GM18508 (cell line): ENCODE results near the gene CD177.
"Not testable (repeated sequence)": the region's sequence is repeated elsewhere in the genome, so short reads cannot be mapped to it uniquely, and the experiment has no call there.

ENCODE experiments used
- ATAC-seq: cut with Tn5 transposase; IDR thresholded peaks from one replicate; pipeline ENCODE4 v1.9.1; 2021; ENCODE audit warnings: moderate number of reproducible peaks; ENCODE audit not compliant: insufficient read depth, unreplicated experiment

Gene CD177

GRCh38 chr19:43353606-43354304 is at the start of gene CD177:
Gene CD177 (plus strand): TSS chr19:43353686. CDS start chr19:43353715, 29 bp downstream.
- no peak for ATAC-seq

GRCh38 chr19:43305642-43306041 is 47.8 kb upstream of the CD177 start:
- no peak for ATAC-seq

DNA sequence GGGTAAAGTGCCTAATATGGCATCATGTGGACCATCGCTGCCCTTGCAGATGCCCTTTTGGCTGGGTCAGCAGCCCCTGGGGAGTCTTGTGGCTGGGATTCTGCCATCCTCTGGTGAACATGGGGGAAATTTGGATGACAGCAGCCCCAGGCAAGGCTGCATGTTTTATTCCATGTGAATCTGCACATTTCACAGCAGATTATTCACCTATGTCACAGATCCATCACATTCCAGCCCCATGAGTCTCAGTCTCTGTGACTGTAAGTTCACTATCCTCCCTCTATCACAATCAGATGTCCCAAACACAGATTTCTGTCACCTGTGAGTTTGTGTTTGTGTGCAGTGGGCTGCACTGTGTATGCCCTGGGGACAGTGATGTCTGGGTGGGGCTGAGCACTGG is 47.4 kb upstream of the CD177 start:
- ATAC-seq, result no peak

- ATAC-seq, result no peak
Measured at GRCh38 chr19:43308244-43308815, 45.2 kb upstream of the CD177 start.

DNA sequence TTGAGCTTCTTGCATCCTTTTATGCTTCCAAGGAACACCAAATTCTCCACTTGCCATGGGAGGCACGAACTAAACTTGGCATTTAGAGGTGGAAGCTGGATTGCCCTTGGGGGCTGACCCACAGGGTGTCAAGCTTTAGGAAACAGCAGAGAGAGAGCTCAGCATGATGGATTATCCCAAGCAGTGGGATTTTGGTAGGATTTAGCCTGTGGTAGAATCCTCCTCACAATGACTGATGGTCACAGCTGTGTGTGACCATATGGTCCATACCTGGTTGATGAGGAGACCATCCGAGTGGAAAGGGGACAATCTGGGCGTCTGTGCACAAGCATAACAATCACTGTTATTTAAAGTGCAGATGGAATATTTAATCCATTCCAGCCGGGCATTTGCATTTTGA is 44.0 kb upstream of the CD177 start:
- ATAC-seq, result no peak

- ATAC-seq, result no peak
Measured at GRCh38 chr19:43310221-43310620, 43.3 kb upstream of the CD177 start.

DNA sequence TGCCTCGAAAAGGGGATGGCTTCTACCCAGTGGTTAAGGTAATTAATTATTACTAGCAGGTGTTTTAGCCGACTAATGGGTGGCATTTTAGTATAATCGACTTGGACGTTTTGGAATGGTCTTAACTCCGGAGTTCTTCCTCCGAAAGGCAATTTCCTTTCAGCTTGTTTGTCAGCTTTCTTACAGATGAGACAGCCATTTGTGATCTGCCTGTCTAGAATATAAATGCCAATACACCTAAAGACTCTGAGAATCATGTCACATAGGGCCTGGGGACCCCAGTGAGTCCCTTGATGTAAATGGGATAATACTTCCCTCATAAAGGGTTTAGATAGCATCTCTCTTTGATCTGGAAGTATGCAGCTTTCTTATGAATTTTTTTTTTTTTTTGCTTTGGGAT is 42.2 kb upstream of the CD177 start:
- no peak for ATAC-seq

DNA sequence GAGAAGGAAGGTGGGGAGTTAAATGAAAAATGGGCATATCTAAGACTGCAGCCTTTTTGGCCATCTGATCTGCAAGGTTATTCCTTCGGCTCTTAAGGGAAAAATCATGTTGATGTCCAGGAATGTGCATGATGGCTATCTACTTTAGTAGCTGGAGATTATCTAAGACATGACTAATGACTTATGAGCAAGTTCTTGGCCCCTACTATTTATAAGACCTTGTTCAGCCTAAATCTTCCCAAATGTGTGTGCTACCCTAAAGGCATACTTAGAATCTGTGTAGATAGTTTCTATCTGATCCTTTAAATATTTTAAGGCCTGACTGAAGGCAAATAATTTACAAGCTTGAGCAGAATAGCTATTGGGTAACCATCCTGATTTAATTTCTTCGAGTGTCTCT is 41.8 kb upstream of the CD177 start:
- no peak for ATAC-seq

- no peak for ATAC-seq
Measured at GRCh38 chr19:43313711-43314495, 39.6 kb upstream of the CD177 start.

GRCh38 chr19:43315851-43316250 is 37.6 kb upstream of the CD177 start:
- ATAC-seq, result no peak

- ATAC-seq, result no peak
Measured at GRCh38 chr19:43316591-43317319, 36.7 kb upstream of the CD177 start.

DNA sequence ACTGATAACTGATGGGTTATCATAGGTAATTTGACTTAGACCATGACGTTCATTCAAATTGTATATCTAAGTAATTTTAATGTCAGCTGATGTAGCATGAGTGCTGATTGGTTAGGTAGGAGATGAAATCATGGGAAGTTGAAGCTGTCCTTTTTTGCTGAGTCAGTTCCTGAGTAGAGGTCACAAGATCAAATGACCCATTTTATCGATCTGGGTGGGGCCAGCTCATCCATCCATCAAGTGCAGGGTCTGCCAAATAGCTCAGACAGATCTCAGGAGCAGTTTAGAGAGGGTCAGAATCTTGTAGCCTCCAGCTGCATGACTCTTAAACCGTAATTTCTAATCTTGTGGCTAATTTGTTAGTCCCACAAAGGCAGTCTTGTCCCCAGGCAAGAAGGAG is 35.3 kb upstream of the CD177 start:
- ATAC-seq, result no peak

DNA sequence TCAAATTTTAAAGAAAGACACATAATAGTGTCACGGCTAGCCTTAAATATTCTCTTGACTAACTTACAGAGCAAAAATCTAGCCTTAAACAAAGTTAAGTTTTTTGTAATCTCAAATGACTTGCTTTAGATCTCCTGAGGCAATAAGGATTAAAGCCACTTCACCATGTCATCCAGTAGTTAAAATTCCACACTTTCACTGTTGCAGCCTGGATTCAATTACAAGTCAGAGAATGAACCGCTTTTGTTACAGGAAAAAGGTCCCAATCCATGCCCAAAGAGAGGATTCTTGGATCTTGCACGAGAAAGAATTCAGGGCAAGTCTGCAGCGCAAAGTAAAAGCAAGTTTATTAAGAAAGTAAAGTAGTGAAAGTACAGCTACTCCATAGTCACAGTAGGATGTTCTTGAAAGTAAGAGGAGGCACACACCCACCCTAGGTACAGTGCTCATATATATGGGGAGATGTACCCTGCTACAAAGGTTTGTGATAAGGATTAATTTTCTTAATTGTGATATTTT is 34.6 kb upstream of the CD177 start:
- ATAC-seq, result no peak

DNA sequence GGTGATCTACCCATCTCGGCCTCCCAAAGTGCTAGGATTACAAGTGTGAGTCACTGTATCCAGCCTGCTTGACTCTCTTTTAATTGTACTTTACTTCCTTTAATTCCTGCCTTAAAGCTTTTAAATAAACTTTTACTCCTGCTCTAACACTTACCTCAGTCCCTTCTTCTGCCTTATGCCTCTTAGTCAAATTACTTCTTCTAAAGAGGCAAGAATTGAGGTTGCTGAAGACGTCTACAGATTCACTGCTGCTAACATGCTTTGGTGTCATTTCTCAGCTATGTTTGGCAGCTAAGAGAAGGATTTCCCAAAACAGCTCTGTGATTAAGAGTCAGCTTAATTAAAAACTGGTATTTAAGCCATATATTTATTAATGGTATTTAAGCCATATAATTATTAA is 32.9 kb upstream of the CD177 start:
- no peak for ATAC-seq

DNA sequence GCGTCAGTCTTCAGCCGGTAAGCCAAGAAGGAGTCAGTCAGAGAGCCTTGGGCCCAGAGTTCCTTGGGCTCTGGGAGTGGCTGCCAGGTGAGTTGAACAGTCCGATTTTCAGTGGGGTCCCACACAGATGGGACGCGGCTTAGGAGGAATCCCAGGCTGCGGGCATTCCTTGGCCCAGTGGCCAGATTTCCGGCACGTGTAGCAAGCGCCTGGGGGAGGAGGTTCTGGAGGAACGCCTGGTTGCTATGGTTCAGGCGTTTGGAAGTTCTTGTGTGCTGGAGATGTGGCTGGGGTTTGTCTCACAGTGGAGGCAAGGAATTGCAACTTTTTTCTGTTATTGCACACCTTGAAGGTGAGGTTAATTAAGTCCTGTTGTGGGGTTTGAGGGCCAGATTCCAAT is 26.7 kb upstream of the CD177 start:
- ATAC-seq, result not testable (repeated sequence)

DNA sequence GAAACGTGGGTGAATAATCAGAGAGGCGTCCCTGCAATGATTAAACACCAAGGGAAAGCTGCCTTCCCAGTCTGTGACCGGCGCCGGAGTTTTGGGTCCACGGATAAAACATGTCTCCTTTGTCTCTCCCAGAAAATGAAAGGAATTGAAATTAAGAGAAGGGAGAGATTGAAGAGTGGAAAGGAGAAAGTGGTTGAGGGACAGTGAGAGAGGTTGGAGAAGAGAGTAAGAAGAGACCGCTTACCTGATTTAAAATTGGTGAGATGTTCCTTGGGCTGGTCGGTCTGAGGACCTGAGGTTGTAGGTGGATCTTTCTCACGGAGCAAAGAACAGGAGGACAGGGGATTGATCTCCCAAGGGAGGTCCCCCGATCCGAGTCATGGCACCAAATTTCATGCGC is 24.9 kb upstream of the CD177 start:
- not testable (repeated sequence) for ATAC-seq

GRCh38 chr19:43329049-43329448 is 24.4 kb upstream of the CD177 start:
- not testable (repeated sequence) for ATAC-seq

DNA sequence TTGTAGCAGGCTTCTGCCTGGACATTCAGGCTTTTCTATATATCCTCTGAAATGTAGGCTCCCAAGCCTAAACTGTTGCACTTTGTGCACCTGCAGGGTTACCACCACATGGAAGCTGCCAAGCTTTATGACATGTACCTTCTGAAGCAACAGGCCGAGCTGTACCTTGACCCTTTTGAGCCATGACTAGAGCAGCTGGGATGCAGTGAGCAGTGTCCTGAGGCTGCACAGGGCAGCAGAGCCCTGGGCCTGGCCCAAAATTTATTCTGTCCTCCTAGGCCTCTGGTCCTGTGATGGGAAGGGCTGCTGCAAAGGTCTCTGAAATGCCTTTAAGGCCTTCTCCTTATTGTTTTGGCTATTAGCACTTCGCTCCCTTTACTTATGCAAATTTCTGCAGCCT is 23.5 kb upstream of the CD177 start:
- ATAC-seq, result no peak

- ATAC-seq, result no peak
Measured at GRCh38 chr19:43330726-43331434, 22.6 kb upstream of the CD177 start.

DNA sequence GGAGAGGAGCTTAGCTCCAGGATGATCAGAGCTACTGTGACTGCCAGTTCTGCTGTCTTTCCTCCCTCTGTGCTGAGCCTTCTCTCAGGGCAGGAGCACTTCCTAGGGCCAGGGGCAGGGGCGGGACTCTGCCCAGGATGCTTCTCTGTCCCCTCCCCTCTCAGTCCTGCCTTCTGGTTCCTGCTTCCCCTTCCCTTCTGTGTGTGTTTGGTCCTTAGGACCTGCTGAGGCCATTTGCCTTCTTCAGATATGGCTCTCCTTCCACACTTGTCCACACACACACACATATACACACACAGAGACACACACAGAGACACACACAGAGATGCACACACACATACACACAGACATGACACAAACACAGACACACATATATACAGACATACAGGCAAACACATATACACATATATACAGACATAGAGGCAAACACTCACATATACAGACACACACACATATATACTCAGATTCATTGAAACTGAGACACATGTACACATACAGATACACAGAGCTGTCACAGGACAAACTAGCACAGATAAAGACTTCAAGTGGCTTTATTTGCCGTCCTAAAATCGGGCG is 22.0 kb upstream of the CD177 start:
- no peak for ATAC-seq
